Neural cell (in vitro differentiated cells): Measurements from ENCODE around the gene NCOA5. TPM values are rescaled to one million over a fixed set of nuclear protein-coding genes. Genes with fewer than 3 reads are reported as not detected.

ENCODE experiments used
- H2AFZ ChIP-seq: fragments of 200-600, 300-800 bp; sonication (generic), shearing (Covaris generic); 2 replicates; pipeline ENCODE4 v1.6.0; 2014; ENCODE audit warnings: low read depth, mild to moderate bottlenecking, antibody characterized with exemption, low read length, moderate library complexity
- H3F3A ChIP-seq: fragments of 200-600 bp; shearing (Covaris generic); 2 replicates; pipeline ENCODE4 v1.6.1; 2016; ENCODE audit warnings: mild to moderate bottlenecking, moderate library complexity, mixed read lengths, antibody characterized with exemption, low read length; ENCODE audit not compliant: insufficient read depth, poor library complexity, severe bottlenecking
- H3K27ac ChIP-seq: fragments of 200-600, 300-800 bp; sonication (generic), shearing (Covaris generic); 2 replicates; pipeline ENCODE4 v1.5.1; 2014; ENCODE audit warnings: mild to moderate bottlenecking, low read length, moderate library complexity
- H3K27me3 ChIP-seq: fragments of 300-800, 200-600 bp; sonication (generic), shearing (Covaris generic); 2 replicates; pipeline ENCODE4 v1.6.0; 2014; ENCODE audit warnings: mild to moderate bottlenecking, low read depth, low read length, moderate library complexity; ENCODE audit not compliant: insufficient read depth
- H3K36me3 ChIP-seq: fragments of 300-800, 200-600 bp; sonication (generic), shearing (Covaris generic); 2 replicates; pipeline ENCODE4 v1.5.1; 2014; ENCODE audit warnings: mild to moderate bottlenecking, antibody characterized with exemption, low read length, moderate library complexity; ENCODE audit not compliant: insufficient read depth
- H3K4me2 ChIP-seq: fragments of 300-800, 200-600 bp; sonication (generic), shearing (Covaris generic); 2 replicates; pipeline ENCODE4 v1.6.0; 2014; ENCODE audit warnings: mild to moderate bottlenecking, low read length
- H3K4me3 ChIP-seq: fragments of 300-800, 200-600 bp; sonication (generic), shearing (Covaris generic); 2 replicates; pipeline ENCODE4 v1.5.1; 2014; ENCODE audit warnings: mild to moderate bottlenecking, low read length, moderate library complexity
- H3K79me2 ChIP-seq: fragments of 200-600 bp; shearing (Covaris generic); replicated peaks from 2 replicates; pipeline ENCODE4 v1.6.0; 2014; ENCODE audit warnings: mild to moderate bottlenecking, low read length, moderate library complexity; ENCODE audit not compliant: insufficient read depth
- H3K9ac ChIP-seq: fragments of 300-800, 200-600 bp; sonication (generic), shearing (Covaris generic); 2 replicates; pipeline ENCODE4 v1.6.1; 2016; ENCODE audit warnings: mild to moderate bottlenecking, low read length, mixed read lengths
- H3K9me2 ChIP-seq: fragments of 200-600 bp; shearing (Covaris generic); 2 replicates; pipeline ENCODE4 v1.6.1; 2016; ENCODE audit warnings: mild to moderate bottlenecking, low read length, mixed read lengths; ENCODE audit not compliant: insufficient read depth
- H3K9me3 ChIP-seq: fragments of 200-600, 300-800 bp; sonication (generic), shearing (Covaris generic); 2 replicates; pipeline ENCODE4 v1.6.1; 2016; ENCODE audit warnings: mild to moderate bottlenecking, mixed run types, low read length, moderate library complexity, mixed read lengths
- H4K20me1 ChIP-seq: fragments of 200-600 bp; shearing (Covaris generic); 2 replicates; pipeline ENCODE4 v1.6.1; 2016; ENCODE audit warnings: mild to moderate bottlenecking, mixed run types; ENCODE audit not compliant: insufficient read depth
- EP300 ChIP-seq: fragments of 450-650 bp; conservative IDR thresholded peaks from 2 replicates; pipeline ENCODE4 v1.6.1; 2014; ENCODE audit warnings: antibody characterized with exemption, mild to moderate bottlenecking, moderate library complexity; ENCODE audit not compliant: poor library complexity, severe bottlenecking
- EZH2 ChIP-seq: fragments of 200-600, 300-800 bp; shearing (Covaris generic), sonication (generic); IDR thresholded peaks from 2 replicates; pipeline ENCODE4 v1.6.1; 2014; ENCODE audit warnings: antibody characterized with exemption, low read length, borderline replicate concordance, mild to moderate bottlenecking; ENCODE audit not compliant: insufficient read depth, poor library complexity, severe bottlenecking
- MXI1 ChIP-seq: fragments of 450-650 bp; conservative IDR thresholded peaks from 2 replicates; pipeline ENCODE4 v1.6.1; 2014; ENCODE audit warnings: antibody characterized with exemption, mild to moderate bottlenecking; ENCODE audit not compliant: poor library complexity, severe bottlenecking
- POLR2AphosphoS5 ChIP-seq: IDR thresholded peaks from 2 replicates; pipeline ENCODE4 v1.6.1; 2012
- RAD21 ChIP-seq: fragments of 450-650 bp; conservative IDR thresholded peaks from 2 replicates; pipeline ENCODE4 v1.6.1; 2014; ENCODE audit warnings: antibody characterized with exemption, mild to moderate bottlenecking, moderate library complexity
- SMC3 ChIP-seq: fragments of 450-650 bp; conservative IDR thresholded peaks from 2 replicates; pipeline ENCODE4 v1.6.1; 2014; ENCODE audit warnings: antibody characterized with exemption, mild to moderate bottlenecking, moderate library complexity; ENCODE audit not compliant: poor library complexity
- TAF1 ChIP-seq: IDR thresholded peaks from 2 replicates; pipeline ENCODE4 v1.6.1; 2012; ENCODE audit warnings: low read depth
- polyA plus RNA-seq: library from polyadenylated mRNA; depleted of rRNA; stranded (reverse); fragments of >200 nt; gene quantifications from 2 replicates; pipeline ENCODE4 v1.2.3, GENCODE V29; 2014
- TF ChIP-seq, protein P1 (sequence below): IDR thresholded peaks from 2 replicates; pipeline ENCODE4 v1.6.1; 2012; ENCODE audit warnings: borderline replicate concordance
- TF ChIP-seq, protein P2 (sequence below): fragments of 450-650 bp; IDR thresholded peaks from 2 replicates; pipeline ENCODE4 v1.5.1; 2014; ENCODE audit warnings: antibody characterized with exemption, mild to moderate bottlenecking, moderate library complexity; ENCODE audit not compliant: poor library complexity, severe bottlenecking

The NCOA5 gene
- polyA plus RNA-seq, 1 donor from 2014 or later = 29.9 TPM

DNA sequence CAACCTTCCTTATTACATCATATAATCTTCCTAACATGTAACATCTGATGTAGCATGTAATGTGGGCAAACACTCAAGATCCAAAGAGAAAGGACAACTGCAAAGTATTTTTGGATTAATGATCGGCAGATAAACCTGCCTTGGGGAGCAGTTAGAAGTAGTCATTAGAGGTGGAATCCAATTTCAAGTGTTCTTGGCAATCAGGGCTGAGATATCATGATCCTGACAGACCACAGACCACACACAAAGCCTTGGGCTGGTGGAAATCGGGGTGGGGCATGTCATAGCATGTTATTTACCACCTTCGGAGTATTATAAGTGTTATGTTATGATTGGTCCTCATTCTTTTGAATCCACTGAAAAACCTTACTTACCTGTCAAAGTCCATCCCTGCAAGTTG lies 16.3 kb downstream of the NCOA5 start:
- H3K36me3 ChIP-seq = peaks cover 9% of the 10 kb centered on the region
- no peaks in the 10 kb centered on the region for H3K9me2 ChIP-seq
- no peak overlapping the region for H2AFZ ChIP-seq
- H3K27me3 ChIP-seq = no peaks in the 10 kb centered on the region
- peaks cover 13% of the 10 kb centered on the region for H3K79me2 ChIP-seq
- H3K9me3 ChIP-seq = no peaks in the 10 kb centered on the region
- H3K4me2 ChIP-seq = no peak overlapping the region
- TF ChIP-seq POLR2AphosphoS5 (no peak), SMC3 (no peak), RAD21 (no peak), EZH2 (no peak), MXI1 (no peak), TAF1 (no peak), EP300 (no peak)
- TF ChIP-seq, protein P1, sequence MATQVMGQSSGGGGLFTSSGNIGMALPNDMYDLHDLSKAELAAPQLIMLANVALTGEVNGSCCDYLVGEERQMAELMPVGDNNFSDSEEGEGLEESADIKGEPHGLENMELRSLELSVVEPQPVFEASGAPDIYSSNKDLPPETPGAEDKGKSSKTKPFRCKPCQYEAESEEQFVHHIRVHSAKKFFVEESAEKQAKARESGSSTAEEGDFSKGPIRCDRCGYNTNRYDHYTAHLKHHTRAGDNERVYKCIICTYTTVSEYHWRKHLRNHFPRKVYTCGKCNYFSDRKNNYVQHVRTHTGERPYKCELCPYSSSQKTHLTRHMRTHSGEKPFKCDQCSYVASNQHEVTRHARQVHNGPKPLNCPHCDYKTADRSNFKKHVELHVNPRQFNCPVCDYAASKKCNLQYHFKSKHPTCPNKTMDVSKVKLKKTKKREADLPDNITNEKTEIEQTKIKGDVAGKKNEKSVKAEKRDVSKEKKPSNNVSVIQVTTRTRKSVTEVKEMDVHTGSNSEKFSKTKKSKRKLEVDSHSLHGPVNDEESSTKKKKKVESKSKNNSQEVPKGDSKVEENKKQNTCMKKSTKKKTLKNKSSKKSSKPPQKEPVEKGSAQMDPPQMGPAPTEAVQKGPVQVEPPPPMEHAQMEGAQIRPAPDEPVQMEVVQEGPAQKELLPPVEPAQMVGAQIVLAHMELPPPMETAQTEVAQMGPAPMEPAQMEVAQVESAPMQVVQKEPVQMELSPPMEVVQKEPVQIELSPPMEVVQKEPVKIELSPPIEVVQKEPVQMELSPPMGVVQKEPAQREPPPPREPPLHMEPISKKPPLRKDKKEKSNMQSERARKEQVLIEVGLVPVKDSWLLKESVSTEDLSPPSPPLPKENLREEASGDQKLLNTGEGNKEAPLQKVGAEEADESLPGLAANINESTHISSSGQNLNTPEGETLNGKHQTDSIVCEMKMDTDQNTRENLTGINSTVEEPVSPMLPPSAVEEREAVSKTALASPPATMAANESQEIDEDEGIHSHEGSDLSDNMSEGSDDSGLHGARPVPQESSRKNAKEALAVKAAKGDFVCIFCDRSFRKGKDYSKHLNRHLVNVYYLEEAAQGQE = no peak
- TF ChIP-seq, protein P2, sequence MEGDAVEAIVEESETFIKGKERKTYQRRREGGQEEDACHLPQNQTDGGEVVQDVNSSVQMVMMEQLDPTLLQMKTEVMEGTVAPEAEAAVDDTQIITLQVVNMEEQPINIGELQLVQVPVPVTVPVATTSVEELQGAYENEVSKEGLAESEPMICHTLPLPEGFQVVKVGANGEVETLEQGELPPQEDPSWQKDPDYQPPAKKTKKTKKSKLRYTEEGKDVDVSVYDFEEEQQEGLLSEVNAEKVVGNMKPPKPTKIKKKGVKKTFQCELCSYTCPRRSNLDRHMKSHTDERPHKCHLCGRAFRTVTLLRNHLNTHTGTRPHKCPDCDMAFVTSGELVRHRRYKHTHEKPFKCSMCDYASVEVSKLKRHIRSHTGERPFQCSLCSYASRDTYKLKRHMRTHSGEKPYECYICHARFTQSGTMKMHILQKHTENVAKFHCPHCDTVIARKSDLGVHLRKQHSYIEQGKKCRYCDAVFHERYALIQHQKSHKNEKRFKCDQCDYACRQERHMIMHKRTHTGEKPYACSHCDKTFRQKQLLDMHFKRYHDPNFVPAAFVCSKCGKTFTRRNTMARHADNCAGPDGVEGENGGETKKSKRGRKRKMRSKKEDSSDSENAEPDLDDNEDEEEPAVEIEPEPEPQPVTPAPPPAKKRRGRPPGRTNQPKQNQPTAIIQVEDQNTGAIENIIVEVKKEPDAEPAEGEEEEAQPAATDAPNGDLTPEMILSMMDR = no peak
- no peak overlapping the region for H3K9ac ChIP-seq
- no peaks in the 10 kb centered on the region for H3F3A ChIP-seq
- no peaks in the 10 kb centered on the region for H4K20me1 ChIP-seq
- H3K4me3 ChIP-seq = no peak overlapping the region
- H3K27ac ChIP-seq = no peak overlapping the region

DNA sequence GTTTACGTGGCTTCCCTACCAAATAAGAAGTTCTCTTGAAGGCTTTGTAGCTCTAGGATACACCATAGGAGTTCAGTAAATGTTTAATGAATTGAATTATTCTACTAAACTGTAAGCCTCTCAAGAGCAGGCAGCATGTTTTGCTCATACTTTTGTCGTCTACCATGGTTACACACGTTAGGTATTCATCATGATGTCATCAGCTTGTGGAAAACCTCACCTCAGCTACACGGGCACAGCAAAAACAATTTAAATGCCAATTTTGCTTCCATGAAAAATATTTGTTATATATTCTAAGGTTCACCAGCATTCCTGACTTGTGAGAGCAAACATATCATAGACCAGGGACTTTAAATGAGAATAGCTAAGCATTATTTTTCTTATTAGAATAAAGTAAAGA lies 16.7 kb downstream of the NCOA5 start:
- no peak overlapping the region for H2AFZ ChIP-seq
- H3K27me3 ChIP-seq = no peaks in the 10 kb centered on the region
- TF ChIP-seq MXI1 = no peak
- TF ChIP-seq, protein P2 = no peak
- no peak for TF ChIP-seq SMC3
- TF ChIP-seq, protein P1 = no peak
- TF ChIP-seq RAD21 = no peak
- TF ChIP-seq EZH2 = no peak
- no peak for TF ChIP-seq POLR2AphosphoS5
- no peak for TF ChIP-seq EP300
- TF ChIP-seq TAF1 = no peak
- no peak overlapping the region for H3K9ac ChIP-seq
- H3K27ac ChIP-seq = no peak overlapping the region
- no peaks in the 10 kb centered on the region for H3F3A ChIP-seq
- H3K36me3 ChIP-seq = peaks cover 9% of the 10 kb centered on the region
- H4K20me1 ChIP-seq = no peaks in the 10 kb centered on the region
- no peak overlapping the region for H3K4me3 ChIP-seq
- no peak overlapping the region for H3K4me2 ChIP-seq
- peaks cover 10% of the 10 kb centered on the region for H3K79me2 ChIP-seq
- H3K9me3 ChIP-seq = no peaks in the 10 kb centered on the region
- H3K9me2 ChIP-seq = no peaks in the 10 kb centered on the region
